ENCODE measurements around the gene METTL1. TPM values are rescaled to one million over a fixed set of nuclear protein-coding genes. Genes with fewer than 3 reads are reported as not detected.

METTL1 gene
- total and polyA plus RNA-seq, 7 donors, result 3.8 to 16.7 (median 9.3) TPM

GRCh38 chr12:57813111-57813970 is 41.4 kb upstream of the METTL1 start:
- WGBS, 2 donors, result 83 to 87% methylated on average over 14 of the region's 14 CpGs
- no peaks in the 10 kb centered on the region for H3K27me3 ChIP-seq
- TF ChIP-seq EP300 (IDR thresholded peaks at IDR 0.05), result no peak
- TF ChIP-seq CTCF (IDR thresholded peaks at IDR 0.05), result no peak
- TF ChIP-seq POLR2AphosphoS5 (IDR thresholded peaks at IDR 0.05), result no peak
- TF ChIP-seq POLR2A (IDR thresholded peaks at IDR 0.05), result no peak
- H3K4me1 ChIP-seq, result peaks cover 5 to 45% (median 29%) of the 10 kb centered on the region in 4 donors
- H3K9me3 ChIP-seq, result no peaks in the 10 kb centered on the region
- intact Hi-C loops (cut with DNase I), result no loop called here
- H3K27ac ChIP-seq, result no peak overlapping the region
- H3K4me3 ChIP-seq, result no peak overlapping the region
- H3K36me3 ChIP-seq, result peaks cover 0 to 46% (median 11%) of the 10 kb centered on the region in 4 donors
- DNase-seq, result no peak

- Histone ChIP-seq H3K36me3 (peaks cover 9 to 68% (median 22%) of the 10 kb centered on the region in 4 donors), H3K4me1 (peaks cover 0 to 29% (median 12%) of the 10 kb centered on the region in 4 donors), H3K4me3 (no peak overlapping the region), H3K27me3 (no peaks in the 10 kb centered on the region), H3K9me3 (no peaks in the 10 kb centered on the region), H3K27ac (no peak overlapping the region)
- intact Hi-C loops (cut with DNase I), result no loop called here
- DNase-seq, result no peak
- TF ChIP-seq EP300 (IDR thresholded peaks at IDR 0.05) (no peak), POLR2A (IDR thresholded peaks at IDR 0.05) (no peak), POLR2AphosphoS5 (IDR thresholded peaks at IDR 0.05) (no peak), CTCF (IDR thresholded peaks at IDR 0.05) (no peak)
- WGBS, 2 donors, result 93 to 94% methylated on average over 10 of the region's 10 CpGs
These were observed 39.3 kb upstream of the METTL1 start for GRCh38 chr12:57811028-57811755.

- Histone ChIP-seq H3K36me3 (peaks cover 9 to 73% (median 22%) of the 10 kb centered on the region in 4 donors), H3K27me3 (no peaks in the 10 kb centered on the region), H3K4me1 (peaks cover 0 to 21% (median 5%) of the 10 kb centered on the region in 4 donors), H3K4me3 (no peak overlapping the region), H3K27ac (no peak overlapping the region), H3K9me3 (no peaks in the 10 kb centered on the region)
- 95 to 96% methylated on average over 5 of the region's 5 CpGs for WGBS, 2 donors
- no peak for TF ChIP-seq CTCF (IDR thresholded peaks at IDR 0.05)
- TF ChIP-seq POLR2A (IDR thresholded peaks at IDR 0.05), result no peak
- TF ChIP-seq EP300 (IDR thresholded peaks at IDR 0.05), result no peak
- TF ChIP-seq POLR2AphosphoS5 (IDR thresholded peaks at IDR 0.05), result no peak
- intact Hi-C loops (cut with DNase I), result no loop called here
- no peak for DNase-seq
These were observed 38.5 kb upstream of the METTL1 start for GRCh38 chr12:57810450-57810849.

- Histone ChIP-seq H3K27ac (no peak overlapping the region), H3K27me3 (no peaks in the 10 kb centered on the region), H3K9me3 (no peaks in the 10 kb centered on the region), H3K4me1 (peaks cover 0 to 11% (median 2%) of the 10 kb centered on the region in 4 donors), H3K36me3 (peaks cover 9 to 74% (median 22%) of the 10 kb centered on the region in 4 donors), H3K4me3 (no peak overlapping the region)
- WGBS, 2 donors, result 93 to 94% methylated on average over 3 of the region's 3 CpGs
- no peak for DNase-seq
- TF ChIP-seq CTCF (IDR thresholded peaks at IDR 0.05) (no peak), POLR2A (IDR thresholded peaks at IDR 0.05) (no peak), EP300 (IDR thresholded peaks at IDR 0.05) (no peak), POLR2AphosphoS5 (IDR thresholded peaks at IDR 0.05) (no peak)
- intact Hi-C loops (cut with DNase I), result no loop called here
These were observed 37.5 kb upstream of the METTL1 start for GRCh38 chr12:57809425-57809824.

Measured in sigmoid colon (tissue), 7 donors.